CD8-positive, alpha-beta memory T cell (primary cell): ENCODE data around the gene TMEM69. TPM values are rescaled to one million over a fixed set of nuclear protein-coding genes. Genes with fewer than 3 reads are reported as not detected.
"Not testable (repeated sequence)": the region's sequence is repeated elsewhere in the genome, so short reads cannot be mapped to it uniquely, and the experiment has no call there.

Experiments
- CTCF ChIA-PET: fragments of 350-600 bp; sonication (Branson Sonifier 250); formaldehyde crosslinking; loops from one replicate; lab custom pipeline; 2021; ENCODE audit warnings: antibody characterized with exemption; lab: Charles Lee
- POLR2A ChIA-PET: fragments of 350-600 bp; sonication (Branson Sonifier 250); formaldehyde crosslinking; loops from one replicate; lab custom pipeline; 2021; ENCODE audit warnings: antibody characterized with exemption; lab: Charles Lee
- DNase-seq, 5 donors: peaks; one replicate each; pipeline versions ENCODE4 v3.0.0 to v3.0.0-alpha.2; 2020 to 2022; ENCODE audit warnings: mixed read lengths in 1 of 5
- H3K27ac ChIP-seq: one replicate; pipeline ENCODE4 v1.7.0; 2013; ENCODE audit warnings: low read depth, mild to moderate bottlenecking, low read length, moderate library complexity
- H3K27me3 ChIP-seq: 2 replicates; pipeline ENCODE4 v1.7.0; 2013; ENCODE audit warnings: low read length, mild to moderate bottlenecking; ENCODE audit not compliant: insufficient read depth, poor library complexity, severe bottlenecking
- H3K36me3 ChIP-seq: 2 replicates; pipeline ENCODE4 v1.7.0; 2013; ENCODE audit warnings: mild to moderate bottlenecking, low read length, moderate library complexity; ENCODE audit not compliant: insufficient read depth
- H3K4me1 ChIP-seq: 2 replicates; pipeline ENCODE4 v1.7.0; 2013; ENCODE audit warnings: mild to moderate bottlenecking, low read length, moderate library complexity; ENCODE audit not compliant: insufficient read depth
- H3K4me3 ChIP-seq: 2 replicates; pipeline ENCODE4 v1.7.0; 2013; ENCODE audit warnings: mild to moderate bottlenecking, low read length
- H3K9me3 ChIP-seq: 2 replicates; pipeline ENCODE4 v1.7.0; 2013; ENCODE audit warnings: mild to moderate bottlenecking, low read length
- H3K27ac Mint-ChIP-seq, 8 donors: one replicate each; pipeline ENCODE4 v1.8.0; 2020 to 2021; ENCODE audit warnings: mixed read lengths in 8 of 8, mild to moderate bottlenecking in 6 of 8, inconsistent platforms in 3 of 8, moderate library complexity in 3 of 8
- H3K27me3 Mint-ChIP-seq, 2 donors: one replicate each; pipeline ENCODE4 v1.8.0; 2020 to 2021; ENCODE audit warnings: mixed read lengths in 2 of 2, mild to moderate bottlenecking in 1 of 2, moderate library complexity in 1 of 2
- H3K36me3 Mint-ChIP-seq, 3 donors: one replicate each; pipeline ENCODE4 v1.8.0; 2020 to 2021; ENCODE audit warnings: mixed read lengths in 3 of 3, inconsistent platforms in 1 of 3, mild to moderate bottlenecking in 1 of 3
- H3K4me1 Mint-ChIP-seq, 3 donors: one replicate each; pipeline ENCODE4 v1.8.0; 2020 to 2021; ENCODE audit warnings: mixed read lengths in 3 of 3, inconsistent platforms in 1 of 3, mild to moderate bottlenecking in 1 of 3
- H3K4me3 Mint-ChIP-seq, 7 donors: one replicate each; pipeline ENCODE4 v1.8.0; 2020 to 2021; ENCODE audit warnings: mixed read lengths in 7 of 7, mild to moderate bottlenecking in 6 of 7, moderate library complexity in 4 of 7, inconsistent platforms in 2 of 7
- H3K9me3 Mint-ChIP-seq, 5 donors: one replicate each; pipeline ENCODE4 v1.8.0; 2020 to 2022; ENCODE audit warnings: mixed read lengths in 5 of 5, mild to moderate bottlenecking in 3 of 5, moderate library complexity in 2 of 5, inconsistent platforms in 1 of 5
- polyA plus RNA-seq: library from polyadenylated mRNA; unstranded; fragments of 300-500 nt; fragmentation: Illumina TruSeq; gene quantifications from one replicate; pipeline ENCODE4 v1.2.3, GENCODE V29; 2021
- total RNA-seq, 2 experiments: library from RNA; stranded (reverse); gene quantifications; one replicate each; pipeline ENCODE4 v1.2.3, GENCODE V29; 2021

TMEM69 gene
- total and polyA plus RNA-seq, 3 experiments from 2014 or later: 33.7 to 45.8 (median 45.2) TPM

DNA sequence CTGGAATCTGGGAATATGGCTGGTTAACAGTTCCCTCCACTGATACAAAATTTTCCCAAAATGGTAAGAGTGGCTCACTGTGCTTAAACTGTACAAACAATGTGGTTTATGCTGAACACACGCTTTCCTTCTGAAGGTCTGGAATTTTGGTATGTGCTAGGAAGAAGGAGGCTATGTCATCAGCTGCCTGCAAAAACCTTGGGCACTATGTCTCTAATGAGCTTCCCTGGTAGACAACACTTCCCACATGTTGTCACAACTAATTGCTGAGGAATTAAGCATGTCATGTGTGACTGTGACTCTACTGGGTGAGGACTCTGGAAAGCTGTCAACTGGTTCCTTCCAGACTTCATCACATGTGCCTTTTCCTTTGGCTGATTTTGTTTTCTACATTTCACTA is 33.2 kb downstream of the TMEM69 start:
- Mint-ChIP-seq H3K4me1 (no peaks in the 10 kb centered on the region), H3K27me3 (no peaks in the 10 kb centered on the region), H3K27ac (no peak overlapping the region), H3K4me3 (no peak overlapping the region), H3K36me3 (peaks cover 0 to 41% (median 5%) of the 10 kb centered on the region in 3 donors), H3K9me3 (no peaks in the 10 kb centered on the region)
- no peak for DNase-seq
- Histone ChIP-seq H3K27me3 (no peaks in the 10 kb centered on the region), H3K4me1 (no peaks in the 10 kb centered on the region), H3K9me3 (no peaks in the 10 kb centered on the region), H3K36me3 (peaks cover 3% of the 10 kb centered on the region), H3K27ac (no peak overlapping the region), H3K4me3 (no peak overlapping the region)
- ChIA-PET CTCF (no interaction called here), POLR2A (no interaction called here)

DNA sequence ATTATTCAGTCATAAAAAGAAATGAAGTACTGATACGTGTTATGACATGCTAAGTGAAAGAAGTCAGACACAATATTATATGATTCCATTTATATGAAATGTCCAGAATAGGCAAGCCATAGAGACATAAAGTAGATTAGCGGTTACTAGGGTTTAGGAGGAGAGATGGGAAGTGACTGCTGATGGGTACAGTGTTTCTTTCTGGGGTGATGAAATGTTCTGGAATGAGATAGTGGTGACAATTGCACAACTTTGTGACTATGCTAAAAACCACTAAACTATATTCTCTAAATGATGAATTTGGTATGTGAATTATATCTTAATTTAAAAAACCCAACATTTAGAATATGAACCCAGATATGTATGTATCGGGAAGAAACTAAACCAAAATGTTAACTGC is 34.8 kb downstream of the TMEM69 start:
- Histone ChIP-seq H3K4me3 (no peak overlapping the region), H3K4me1 (no peaks in the 10 kb centered on the region), H3K27me3 (no peaks in the 10 kb centered on the region), H3K9me3 (no peaks in the 10 kb centered on the region), H3K27ac (no peak overlapping the region), H3K36me3 (peaks cover 3% of the 10 kb centered on the region)
- CTCF ChIA-PET: no interaction called here
- POLR2A ChIA-PET: no interaction called here
- Mint-ChIP-seq H3K9me3 (no peaks in the 10 kb centered on the region), H3K27ac (no peak overlapping the region), H3K36me3 (peaks cover 0 to 38% (median 5%) of the 10 kb centered on the region in 3 donors), H3K4me3 (no peak overlapping the region), H3K27me3 (no peaks in the 10 kb centered on the region), H3K4me1 (no peaks in the 10 kb centered on the region)
- no peak for DNase-seq

- DNase-seq: no peak
- no peak overlapping the region for H3K4me3 Mint-ChIP-seq
- no peak overlapping the region for H3K27ac Mint-ChIP-seq
- ChIA-PET CTCF (no interaction called here), POLR2A (no interaction called here)
- peaks cover 0 to 36% (median 5%) of the 10 kb centered on the region in 3 donors for H3K36me3 Mint-ChIP-seq
- no peaks in the 10 kb centered on the region for H3K4me1 Mint-ChIP-seq
- Histone ChIP-seq H3K36me3 (peaks cover under 1% of the 10 kb centered on the region), H3K27me3 (no peaks in the 10 kb centered on the region), H3K27ac (no peak overlapping the region), H3K4me1 (no peaks in the 10 kb centered on the region), H3K4me3 (no peak overlapping the region), H3K9me3 (no peaks in the 10 kb centered on the region)
- no peaks in the 10 kb centered on the region for H3K27me3 Mint-ChIP-seq
- no peaks in the 10 kb centered on the region for H3K9me3 Mint-ChIP-seq
These were observed 35.4 kb downstream of the TMEM69 start for GRCh38 chr1:45723248-45723930.

DNA sequence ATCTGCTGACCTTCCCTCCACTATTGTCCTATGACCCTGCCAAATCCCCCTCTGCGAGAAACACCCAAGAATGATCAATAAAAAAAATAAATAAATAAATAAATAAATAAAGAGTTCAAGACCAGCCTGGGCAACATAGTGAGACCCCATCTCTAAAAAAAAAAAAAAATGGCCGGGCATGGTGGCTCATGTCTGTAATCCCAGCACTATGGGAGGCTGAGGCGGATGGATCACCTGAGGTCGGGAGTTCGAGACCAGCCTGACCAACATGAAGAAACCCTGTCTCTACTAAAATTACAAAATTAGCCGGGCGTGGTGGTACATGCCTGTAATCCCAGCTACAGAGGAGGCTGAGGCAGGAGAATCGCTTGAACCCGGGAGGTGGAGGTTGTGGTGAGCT is 38.0 kb downstream of the TMEM69 start:
- CTCF ChIA-PET: not testable (repeated sequence)

DNA sequence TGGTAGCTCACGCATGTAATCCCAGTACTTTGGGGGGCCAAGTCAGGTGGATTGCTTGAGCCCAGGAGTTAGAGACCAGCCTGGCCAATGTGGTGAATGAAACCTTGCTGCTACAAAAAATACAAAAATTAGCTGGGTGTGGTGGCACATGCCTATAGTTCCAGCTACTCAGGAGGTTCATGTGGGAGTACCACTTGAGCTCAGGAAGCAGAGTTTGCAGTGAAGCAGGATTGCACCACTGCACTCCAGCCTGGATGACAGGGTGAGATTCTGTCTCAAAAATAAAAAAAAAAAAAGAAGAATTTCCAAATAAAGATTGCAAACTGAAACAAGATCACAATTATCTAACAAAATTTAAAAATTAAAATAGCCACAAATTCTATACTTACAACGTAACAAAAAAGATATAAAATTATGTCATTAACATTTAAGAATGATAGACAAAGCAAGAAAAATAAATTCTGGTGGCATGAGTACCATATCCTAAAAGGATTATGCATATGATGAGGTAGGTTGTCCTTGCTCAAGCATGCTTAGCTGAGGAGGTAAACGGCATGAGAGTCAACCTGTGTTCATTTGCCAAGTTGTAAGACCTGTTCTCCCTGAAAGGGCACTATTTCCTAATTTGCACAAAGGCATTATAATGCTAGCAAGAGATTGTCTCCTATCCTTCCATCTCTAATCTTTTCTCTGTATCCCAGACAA is 42.2 kb downstream of the TMEM69 start:
- Mint-ChIP-seq H3K27me3 (no peaks in the 10 kb centered on the region), H3K36me3 (peaks cover 0 to 30% (median 3%) of the 10 kb centered on the region in 3 donors), H3K27ac (peak overlapping the region in 2 of 8 donors; percentile 47 to 64), H3K9me3 (no peaks in the 10 kb centered on the region), H3K4me3 (no peak overlapping the region), H3K4me1 (peaks cover 11 to 14% (median 11%) of the 10 kb centered on the region in 3 donors)
- Histone ChIP-seq H3K36me3 (no peaks in the 10 kb centered on the region), H3K4me1 (no peaks in the 10 kb centered on the region), H3K27me3 (no peaks in the 10 kb centered on the region), H3K9me3 (no peaks in the 10 kb centered on the region), H3K4me3 (no peak overlapping the region), H3K27ac (no peak overlapping the region)
- no peak for DNase-seq
- CTCF ChIA-PET: interaction anchor here (1.0 kb wide), 1 partner anchor 427 kb away, joined by 3 read pairs; no protein-coding TSS in a partner anchor
- POLR2A ChIA-PET: interaction anchor here (0.8 kb wide), 1 partner anchor 23 kb away, joined by 3 read pairs; no protein-coding TSS in a partner anchor

More for the DNA sequence above, 38.0 kb downstream of the TMEM69 start:
- H3K27ac Mint-ChIP-seq, H3K9me3 Mint-ChIP-seq, POLR2A ChIA-PET, H3K9me3 ChIP-seq, H3K4me3 Mint-ChIP-seq, H3K27me3 Mint-ChIP-seq, H3K4me3 ChIP-seq, DNase-seq, H3K36me3 ChIP-seq, H3K27ac ChIP-seq, H3K4me1 Mint-ChIP-seq, H3K4me1 ChIP-seq, H3K27me3 ChIP-seq: not testable (repeated sequence)
- peaks cover 0 to 30% (median 3%) of the 10 kb centered on the region in 3 donors for H3K36me3 Mint-ChIP-seq

GRCh38 chr1:45730780-45731319 is 42.9 kb downstream of the TMEM69 start:
- ChIA-PET CTCF (no interaction called here), POLR2A (no interaction called here)
- H3K4me3 Mint-ChIP-seq: no peak overlapping the region
- Histone ChIP-seq H3K9me3 (no peaks in the 10 kb centered on the region), H3K4me1 (no peaks in the 10 kb centered on the region), H3K27ac (no peak overlapping the region), H3K36me3 (no peaks in the 10 kb centered on the region), H3K27me3 (no peaks in the 10 kb centered on the region), H3K4me3 (no peak overlapping the region)
- peaks cover 0 to 30% (median 3%) of the 10 kb centered on the region in 3 donors for H3K36me3 Mint-ChIP-seq
- no peak for DNase-seq
- H3K9me3 Mint-ChIP-seq: no peaks in the 10 kb centered on the region
- peak overlapping the region in 2 of 8 donors; percentile 8 to 64 for H3K27ac Mint-ChIP-seq
- H3K27me3 Mint-ChIP-seq: no peaks in the 10 kb centered on the region
- peaks cover 11 to 14% (median 11%) of the 10 kb centered on the region in 3 donors for H3K4me1 Mint-ChIP-seq

- H3K36me3 Mint-ChIP-seq: peaks cover 12 to 36% (median 15%) of the 10 kb centered on the region in 3 donors
- H3K27ac Mint-ChIP-seq: no peak overlapping the region
- no peaks in the 10 kb centered on the region for H3K4me1 ChIP-seq
- H3K4me3 ChIP-seq: no peak overlapping the region
- DNase-seq: no peak
- CTCF ChIA-PET: no interaction called here
- no peaks in the 10 kb centered on the region for H3K9me3 Mint-ChIP-seq
- H3K36me3 ChIP-seq: peaks cover 6% of the 10 kb centered on the region
- POLR2A ChIA-PET: no interaction called here
- no peaks in the 10 kb centered on the region for H3K27me3 Mint-ChIP-seq
- no peak overlapping the region for H3K4me3 Mint-ChIP-seq
- no peak overlapping the region for H3K27ac ChIP-seq
- H3K27me3 ChIP-seq: no peaks in the 10 kb centered on the region
- H3K4me1 Mint-ChIP-seq: peaks cover 19 to 45% (median 42%) of the 10 kb centered on the region in 3 donors
- no peaks in the 10 kb centered on the region for H3K9me3 ChIP-seq
These were observed 51.2 kb downstream of the TMEM69 start for GRCh38 chr1:45739137-45739536.

- H3K4me1 Mint-ChIP-seq: peaks cover 20 to 45% (median 44%) of the 10 kb centered on the region in 3 donors
- H3K27ac Mint-ChIP-seq, H3K4me1 ChIP-seq, H3K4me3 ChIP-seq, H3K27me3 Mint-ChIP-seq, H3K36me3 ChIP-seq, DNase-seq, H3K27ac ChIP-seq, H3K4me3 Mint-ChIP-seq, H3K27me3 ChIP-seq, CTCF ChIA-PET, H3K9me3 ChIP-seq, H3K9me3 Mint-ChIP-seq, POLR2A ChIA-PET: not testable (repeated sequence)
- peaks cover 12 to 40% (median 16%) of the 10 kb centered on the region in 3 donors for H3K36me3 Mint-ChIP-seq
These were observed 51.7 kb downstream of the TMEM69 start for GRCh38 chr1:45739641-45740156.
